Duodenal mucosa (tissue), 2 donors: ENCODE results near the gene TCAIM.

Experiments
- H3K27ac ChIP-seq: one replicate; pipeline ENCODE4 v1.7.0; 2013; ENCODE audit warnings: low read depth, low read length
- H3K27me3 ChIP-seq, 2 donors: one replicate each; pipeline ENCODE4 v1.7.0; 2013; ENCODE audit warnings: low read length in 2 of 2, control low read depth in 1 of 2; ENCODE audit not compliant: insufficient read depth in 2 of 2, control insufficient read depth in 1 of 2
- H3K36me3 ChIP-seq, 2 donors: one replicate each; pipeline ENCODE4 v1.7.0; 2013; ENCODE audit warnings: low read length in 2 of 2, control low read depth in 1 of 2; ENCODE audit not compliant: insufficient read depth in 2 of 2, control insufficient read depth in 1 of 2
- H3K4me1 ChIP-seq, 2 donors: one replicate each; pipeline ENCODE4 v1.7.0; 2013; ENCODE audit warnings: low read length in 2 of 2, control low read depth in 1 of 2; ENCODE audit not compliant: insufficient read depth in 2 of 2, control insufficient read depth in 1 of 2
- H3K4me3 ChIP-seq, 2 donors: one replicate each; pipeline ENCODE4 v1.7.0; 2013; ENCODE audit warnings: low read length in 2 of 2, low read depth in 1 of 2
- H3K9ac ChIP-seq, 2 donors: one replicate each; pipeline ENCODE4 v1.7.0; 2013; ENCODE audit warnings: low read length in 2 of 2, low read depth in 1 of 2
- H3K9me3 ChIP-seq, 2 donors: one replicate each; pipeline ENCODE4 v1.7.0; 2013; ENCODE audit warnings: low read length in 2 of 2, control low read depth in 1 of 2; ENCODE audit not compliant: control insufficient read depth in 1 of 2

Gene TCAIM

GRCh38 chr3:44338010-44338827 lies at the start of gene TCAIM:
Gene TCAIM (plus strand): TSS chr3:44338766. CDS start chr3:44354783, 16,017 bp downstream.
- H3K9me3 ChIP-seq, result no peaks in the 10 kb centered on the region
- H3K27ac ChIP-seq, result peak within 1 kb of the TSS; percentile 97
- peak within 1 kb of the TSS; percentile 90 to 98 for H3K9ac ChIP-seq
- peak within 1 kb of the TSS; percentile 94 to 99 for H3K4me3 ChIP-seq
- no peaks in the 10 kb centered on the region for H3K27me3 ChIP-seq
- H3K4me1 ChIP-seq, result peaks cover 8 to 18% of the 10 kb centered on the region in 2 donors
- H3K36me3 ChIP-seq, result no peaks in the 10 kb centered on the region

- H3K4me3 ChIP-seq, result no peak overlapping the region
- no peaks in the 10 kb centered on the region for H3K9me3 ChIP-seq
- no peak overlapping the region for H3K9ac ChIP-seq
- H3K27me3 ChIP-seq, result no peaks in the 10 kb centered on the region
- no peak overlapping the region for H3K27ac ChIP-seq
- no peaks in the 10 kb centered on the region for H3K4me1 ChIP-seq
- no peaks in the 10 kb centered on the region for H3K36me3 ChIP-seq
These were observed 48.6 kb upstream of the TCAIM start for GRCh38 chr3:44289882-44290462.

- Histone ChIP-seq H3K4me1 (no peaks in the 10 kb centered on the region), H3K9me3 (no peaks in the 10 kb centered on the region), H3K36me3 (no peaks in the 10 kb centered on the region), H3K4me3 (no peak overlapping the region), H3K27ac (no peak overlapping the region), H3K27me3 (no peaks in the 10 kb centered on the region), H3K9ac (no peak overlapping the region)
These were observed 46.3 kb upstream of the TCAIM start for GRCh38 chr3:44292276-44292675.

- H3K27me3 ChIP-seq, result no peaks in the 10 kb centered on the region
- H3K9me3 ChIP-seq, result no peaks in the 10 kb centered on the region
- no peaks in the 10 kb centered on the region for H3K4me1 ChIP-seq
- H3K4me3 ChIP-seq, result no peak overlapping the region
- no peak overlapping the region for H3K27ac ChIP-seq
- H3K9ac ChIP-seq, result no peak overlapping the region
- H3K36me3 ChIP-seq, result no peaks in the 10 kb centered on the region
These were observed 45.6 kb upstream of the TCAIM start for GRCh38 chr3:44292947-44293346.

- H3K4me1 ChIP-seq, result no peaks in the 10 kb centered on the region
- H3K36me3 ChIP-seq, result no peaks in the 10 kb centered on the region
- no peaks in the 10 kb centered on the region for H3K27me3 ChIP-seq
- H3K27ac ChIP-seq, result no peak overlapping the region
- H3K9ac ChIP-seq, result no peak overlapping the region
- no peak overlapping the region for H3K4me3 ChIP-seq
- H3K9me3 ChIP-seq, result no peaks in the 10 kb centered on the region
These were observed 41.3 kb upstream of the TCAIM start for GRCh38 chr3:44297255-44297654.

GRCh38 chr3:44301746-44302145 lies 36.8 kb upstream of the TCAIM start:
- H3K4me1 ChIP-seq, result no peaks in the 10 kb centered on the region
- H3K36me3 ChIP-seq, result no peaks in the 10 kb centered on the region
- no peaks in the 10 kb centered on the region for H3K9me3 ChIP-seq
- H3K27ac ChIP-seq, result no peak overlapping the region
- no peak overlapping the region for H3K9ac ChIP-seq
- H3K4me3 ChIP-seq, result no peak overlapping the region
- H3K27me3 ChIP-seq, result peaks cover 0 to 3% of the 10 kb centered on the region in 2 donors

GRCh38 chr3:44309500-44309899 lies 29.1 kb upstream of the TCAIM start:
- H3K27ac ChIP-seq, result no peak overlapping the region
- H3K9ac ChIP-seq, result no peak overlapping the region
- no peaks in the 10 kb centered on the region for H3K36me3 ChIP-seq
- no peaks in the 10 kb centered on the region for H3K9me3 ChIP-seq
- H3K4me3 ChIP-seq, result no peak overlapping the region
- H3K4me1 ChIP-seq, result no peaks in the 10 kb centered on the region
- H3K27me3 ChIP-seq, result no peaks in the 10 kb centered on the region

- H3K4me1 ChIP-seq, result no peaks in the 10 kb centered on the region
- H3K36me3 ChIP-seq, result no peaks in the 10 kb centered on the region
- no peak overlapping the region for H3K9ac ChIP-seq
- no peak overlapping the region for H3K27ac ChIP-seq
- no peaks in the 10 kb centered on the region for H3K27me3 ChIP-seq
- no peak overlapping the region for H3K4me3 ChIP-seq
- no peaks in the 10 kb centered on the region for H3K9me3 ChIP-seq
These were observed 19.7 kb upstream of the TCAIM start for GRCh38 chr3:44318891-44319311.

GRCh38 chr3:44321335-44321734 lies 17.2 kb upstream of the TCAIM start:
- Histone ChIP-seq H3K27me3 (no peaks in the 10 kb centered on the region), H3K9me3 (no peaks in the 10 kb centered on the region), H3K4me1 (no peaks in the 10 kb centered on the region), H3K36me3 (no peaks in the 10 kb centered on the region), H3K9ac (no peak overlapping the region), H3K4me3 (no peak overlapping the region), H3K27ac (no peak overlapping the region)

- Histone ChIP-seq H3K36me3 (no peaks in the 10 kb centered on the region), H3K4me3 (no peak overlapping the region), H3K4me1 (no peaks in the 10 kb centered on the region), H3K9me3 (no peaks in the 10 kb centered on the region), H3K27me3 (no peaks in the 10 kb centered on the region), H3K27ac (no peak overlapping the region), H3K9ac (no peak overlapping the region)
These were observed 15.1 kb upstream of the TCAIM start for GRCh38 chr3:44323341-44323955.
